SK-N-SH (cell line): Measurements from ENCODE around the gene MALL. TPM values are rescaled to one million over a fixed set of nuclear protein-coding genes. Genes with fewer than 3 reads are reported as not detected.
"Not testable (repeated sequence)": the region's sequence is repeated elsewhere in the genome, so short reads cannot be mapped to it uniquely, and the experiment has no call there.

Source experiments
- CTCF ChIA-PET: fragments of 300-600, 350-600 bp; formaldehyde crosslinking; extraction: SDS; loops from one replicate; lab custom pipeline; 2021; lab: Yijun Ruan, JAX
- POLR2A ChIA-PET: fragments of 350-600 bp; sonication (Branson Sonifier 250); formaldehyde crosslinking; extraction: SDS; loops from one replicate; lab custom pipeline; 2020; ENCODE audit warnings: antibody characterized with exemption, inconsistent platforms; lab: Yijun Ruan, JAX
- DNase-seq: peaks from one replicate; pipeline ENCODE4 v3.0.0; 2012
- H2AFZ ChIP-seq: fragments of 200-600 bp; sonication (generic); 2 replicates; pipeline ENCODE4 v1.8.1; 2016; ENCODE audit warnings: antibody characterized with exemption, mild to moderate bottlenecking, low read depth
- H3F3A ChIP-seq: fragments of 200-600 bp; sonication (generic); replicated peaks from 2 replicates; pipeline ENCODE3; 2016; ENCODE audit warnings: antibody characterized with exemption, mild to moderate bottlenecking; ENCODE audit not compliant: insufficient read depth
- H3K27ac ChIP-seq, 2 experiments: fragments of 200-500 bp in 1 of 2; fragments of 200-600 bp in 1 of 2; sonication (Bioruptor generic) in 1 of 2; sonication (generic), shearing (Covaris generic) in 1 of 2; 2 replicates each; pipeline versions ENCODE4 v1.5.1 to v1.6.1; 2014 to 2016; ENCODE audit warnings: low read depth in 2 of 2, inconsistent platforms in 1 of 2, low read length in 1 of 2, mild to moderate bottlenecking in 1 of 2, mixed read lengths in 1 of 2
- H3K27me3 ChIP-seq: fragments of 200-600 bp; sonication (generic), shearing (Covaris generic); 2 replicates; pipeline ENCODE4 v1.6.1; 2016; ENCODE audit warnings: mixed run types; ENCODE audit not compliant: insufficient read depth
- H3K36me3 ChIP-seq, 2 experiments: fragments of 200-500 bp in 1 of 2; fragments of 200-600 bp in 1 of 2; sonication (Bioruptor generic) in 1 of 2; sonication (generic) in 1 of 2; replicated peaks in 1 of 2; 2 replicates each; pipeline versions ENCODE3 to v1.5.1; 2014 to 2016; ENCODE audit warnings: low read length in 1 of 2, mild to moderate bottlenecking in 1 of 2; ENCODE audit not compliant: insufficient read depth in 2 of 2, control insufficient read depth in 1 of 2
- H3K4me1 ChIP-seq, 2 experiments: fragments of 200-500 bp in 1 of 2; fragments of 200-600 bp in 1 of 2; sonication (Bioruptor generic) in 1 of 2; sonication (generic), shearing (Covaris generic) in 1 of 2; 2 replicates each; pipeline versions ENCODE4 v1.5.1 to v1.6.1; 2014 to 2016; ENCODE audit warnings: low read depth in 1 of 2, low read length in 1 of 2, mixed run types in 1 of 2; ENCODE audit not compliant: insufficient read depth in 2 of 2, control insufficient read depth in 1 of 2
- H3K4me2 ChIP-seq: fragments of 200-600 bp; sonication (generic), shearing (Covaris generic); 2 replicates; pipeline ENCODE4 v1.6.1; 2017; ENCODE audit warnings: mixed run types
- H3K4me3 ChIP-seq, 2 experiments: fragments of 200-500 bp in 1 of 2; fragments of 200-600 bp in 1 of 2; sonication (Bioruptor generic) in 1 of 2; sonication (generic), shearing (Covaris generic) in 1 of 2; 2 replicates each; pipeline versions ENCODE4 v1.5.1 to v1.8.1; 2014 to 2016; ENCODE audit warnings: low read depth in 2 of 2, inconsistent platforms in 1 of 2, low read length in 1 of 2, mild to moderate bottlenecking in 1 of 2, mixed read lengths in 1 of 2, moderate library complexity in 1 of 2
- H3K79me2 ChIP-seq: fragments of 200-600 bp; sonication (generic); 2 replicates; pipeline ENCODE4 v1.8.1; 2017; ENCODE audit warnings: mild to moderate bottlenecking; ENCODE audit not compliant: insufficient read depth
- H3K9ac ChIP-seq: fragments of 200-600 bp; sonication (generic); 2 replicates; pipeline ENCODE4 v1.6.1; 2017; ENCODE audit warnings: mixed run types
- H3K9me2 ChIP-seq: fragments of 200-600 bp; sonication (generic); 2 replicates; pipeline ENCODE4 v1.6.1; 2017; ENCODE audit warnings: mixed run types
- H3K9me3 ChIP-seq: fragments of 200-600 bp; sonication (generic); 2 replicates; pipeline ENCODE4 v1.6.1; 2017; ENCODE audit warnings: mixed run types, mild to moderate bottlenecking, moderate library complexity
- H4K20me1 ChIP-seq: fragments of 200-600 bp; sonication (generic); 2 replicates; pipeline ENCODE4 v1.6.1; 2017; ENCODE audit warnings: mild to moderate bottlenecking, mixed run types; ENCODE audit not compliant: insufficient read depth
- EZH2phosphoT487 ChIP-seq: fragments of 200-600 bp; sonication (generic); IDR thresholded peaks from 2 replicates; pipeline ENCODE4 v1.6.1; 2017; ENCODE audit warnings: low read depth, mixed run types, mild to moderate bottlenecking, antibody characterized with exemption, moderate library complexity, borderline replicate concordance
- FOXJ3 ChIP-seq: sonication (generic); formaldehyde crosslinking; IDR thresholded peaks from 2 replicates; pipeline ENCODE4 v1.5.1; 2020; ENCODE audit warnings: mild to moderate bottlenecking, missing genetic modification reagents
- IRF3 ChIP-seq: fragments of 150-350 bp; IDR thresholded peaks from 2 replicates; pipeline ENCODE4 v1.6.1; 2016; ENCODE audit warnings: mild to moderate bottlenecking, low read depth, low read length
- RCOR1 ChIP-seq: fragments of 150-350 bp; IDR thresholded peaks from 2 replicates; pipeline ENCODE4 v1.6.1; 2017; ENCODE audit warnings: antibody characterized with exemption, low read length
- ZBTB33 ChIP-seq: IDR thresholded peaks from 2 replicates; pipeline ENCODE4 v1.4.0; 2012; ENCODE audit warnings: low read depth, borderline replicate concordance
- WGBS: methylation state at CpG from one replicate; pipeline ENCODE4 v1.1.6; 2017; ENCODE audit warnings: low lambda C conversion rate; 5-methylcytosine and 5-hydroxymethylcytosine counted together
- polyA plus RNA-seq, 3 experiments: library from polyadenylated mRNA; depleted of rRNA; stranded (reverse); fragments of >200 nt; gene quantifications; 2 replicates each; pipeline ENCODE4 v1.2.3, GENCODE V29; 2012

MALL gene
- polyA plus RNA-seq, 1 of the 3 experiments (the other 2 are of a cell fraction), result 5.2 TPM

GRCh38 chr2:110095994-110096633 is 19.5 kb downstream of the MALL start:
- H3K4me1 ChIP-seq, result peaks cover 4 to 13% of the 10 kb centered on the region in 2 experiments; a peak in 3 of 4 replicates
- TF ChIP-seq ZBTB33, result no peak
- no peak for TF ChIP-seq IRF3
- TF ChIP-seq RCOR1, result no peak
- TF ChIP-seq FOXJ3, result no peak
- TF ChIP-seq EZH2phosphoT487, result no peak
- H3K9me2 ChIP-seq, result no peaks in the 10 kb centered on the region
- no peaks in the 10 kb centered on the region for H3K79me2 ChIP-seq
- ChIA-PET POLR2A (no interaction called here), CTCF (interaction anchor here (1.3 kb wide), 1 partner anchor 20 kb away, joined by 3 read pairs; the partner anchor contains the start of gene MALL)
- no peak overlapping the region for H3K4me3 ChIP-seq
- no peaks in the 10 kb centered on the region for H3K27me3 ChIP-seq
- no peaks in the 10 kb centered on the region for H4K20me1 ChIP-seq
- no peak overlapping the region for H2AFZ ChIP-seq
- H3K9ac ChIP-seq, result no peak overlapping the region
- DNase-seq, result no peak
- WGBS, result 96% methylated on average over 7 of the region's 8 CpGs
- no peak overlapping the region for H3K4me2 ChIP-seq
- no peak overlapping the region for H3K27ac ChIP-seq
- H3K9me3 ChIP-seq, result no peaks in the 10 kb centered on the region
- no peaks in the 10 kb centered on the region for H3K36me3 ChIP-seq
- peaks cover 12% of the 10 kb centered on the region for H3F3A ChIP-seq

- CTCF ChIA-PET, result interaction anchor here (1.3 kb wide), 1 partner anchor 21 kb away, joined by 3 read pairs; the partner anchor contains the start of gene MALL
- 81% methylated on average over 5 of the region's 6 CpGs for WGBS
- H3K36me3 ChIP-seq, H3K9me2 ChIP-seq, H3K4me1 ChIP-seq, H3F3A ChIP-seq, H3K9ac ChIP-seq, H3K27me3 ChIP-seq, H3K79me2 ChIP-seq, H3K4me2 ChIP-seq, H3K4me3 ChIP-seq, DNase-seq, H3K9me3 ChIP-seq, POLR2A ChIA-PET, H2AFZ ChIP-seq, H4K20me1 ChIP-seq, H3K27ac ChIP-seq: not testable (repeated sequence)
Observed at GRCh38 chr2:110094884-110095534, 20.6 kb downstream of the MALL start.

GRCh38 chr2:110093924-110094323 is 21.7 kb downstream of the MALL start:
- H3K9me2 ChIP-seq, H3K4me3 ChIP-seq, H3K9me3 ChIP-seq, H3K4me2 ChIP-seq, H3K4me1 ChIP-seq, H3K27ac ChIP-seq, POLR2A ChIA-PET, H3F3A ChIP-seq, H2AFZ ChIP-seq, DNase-seq, H3K27me3 ChIP-seq, H3K79me2 ChIP-seq, H3K9ac ChIP-seq, H3K36me3 ChIP-seq, H4K20me1 ChIP-seq, CTCF ChIA-PET: not testable (repeated sequence)
- whole genome bisulfite sequencing, result no CpG with 5 or more reads among the region's 6 CpGs

GRCh38 chr2:110090164-110090563 is 25.5 kb downstream of the MALL start:
- H3F3A ChIP-seq, H3K9me3 ChIP-seq, H3K4me3 ChIP-seq, CTCF ChIA-PET, H3K27ac ChIP-seq, DNase-seq, H3K36me3 ChIP-seq, H3K27me3 ChIP-seq, H3K9ac ChIP-seq, H3K9me2 ChIP-seq, H4K20me1 ChIP-seq, H3K4me2 ChIP-seq, POLR2A ChIA-PET, H3K79me2 ChIP-seq, H3K4me1 ChIP-seq, H2AFZ ChIP-seq: not testable (repeated sequence)
- WGBS, result 23% methylated on average over 2 of the region's 4 CpGs

- H3K4me1 ChIP-seq, H4K20me1 ChIP-seq, H3K79me2 ChIP-seq, H2AFZ ChIP-seq, H3K4me3 ChIP-seq, H3K27ac ChIP-seq, H3F3A ChIP-seq, H3K9me2 ChIP-seq, H3K9ac ChIP-seq, CTCF ChIA-PET, H3K36me3 ChIP-seq, DNase-seq, H3K9me3 ChIP-seq, H3K4me2 ChIP-seq, POLR2A ChIA-PET, H3K27me3 ChIP-seq: not testable (repeated sequence)
- no CpG with 5 or more reads among the region's 2 CpGs for WGBS
Observed at GRCh38 chr2:110083757-110084156, 31.9 kb downstream of the MALL start.
